Kasumi-1 (cell line): ENCODE data around the gene ZNF276.
"Not testable (repeated sequence)": the region's sequence is repeated elsewhere in the genome, so short reads cannot be mapped to it uniquely, and the experiment has no call there.

Experiments
- DNase-seq, 2 experiments: peaks; one replicate each; lab custom pipeline; 2025; lab: John Stamatoyannopoulos, UW

ZNF276 gene

DNA sequence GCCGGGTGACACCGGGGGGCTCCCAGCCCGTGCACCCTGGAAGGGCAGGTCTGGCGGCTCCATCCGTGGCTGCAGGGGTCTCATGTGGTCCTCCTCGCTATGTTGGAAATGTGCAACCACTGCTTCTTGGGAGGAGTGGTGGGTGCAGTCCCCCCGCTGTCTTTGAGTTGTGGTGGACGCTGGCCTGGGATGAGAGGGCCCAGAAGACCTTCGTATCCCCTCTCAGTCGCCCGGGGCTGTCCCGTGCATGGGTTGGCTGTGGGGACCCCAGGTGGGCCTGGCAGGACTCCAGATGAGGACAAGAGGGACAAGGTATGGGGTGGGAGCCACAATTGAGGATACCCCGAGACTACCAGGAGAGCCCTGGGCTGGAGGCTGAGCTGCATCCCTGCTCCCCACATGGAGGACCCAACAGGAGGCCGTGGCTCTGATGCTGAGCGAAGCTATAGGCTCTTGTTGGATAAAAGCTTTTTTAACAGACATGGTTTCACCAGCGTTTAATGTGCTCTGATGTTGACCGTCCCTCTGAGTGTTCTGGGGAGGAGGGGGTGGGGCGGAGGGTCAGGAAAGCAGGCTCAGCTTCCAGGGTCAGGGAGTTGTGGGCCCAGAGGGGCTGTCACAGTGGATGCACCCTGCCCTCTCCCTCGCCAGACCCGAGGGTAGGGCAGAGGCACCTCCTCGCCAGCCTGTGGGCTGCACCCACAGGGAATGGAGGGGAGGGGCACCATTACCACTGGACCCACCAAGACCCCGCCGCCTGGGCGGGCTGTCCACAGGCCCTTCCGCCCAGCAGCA is 25.3 kb upstream of the ZNF276 start:
- no peak for DNase-seq

DNA sequence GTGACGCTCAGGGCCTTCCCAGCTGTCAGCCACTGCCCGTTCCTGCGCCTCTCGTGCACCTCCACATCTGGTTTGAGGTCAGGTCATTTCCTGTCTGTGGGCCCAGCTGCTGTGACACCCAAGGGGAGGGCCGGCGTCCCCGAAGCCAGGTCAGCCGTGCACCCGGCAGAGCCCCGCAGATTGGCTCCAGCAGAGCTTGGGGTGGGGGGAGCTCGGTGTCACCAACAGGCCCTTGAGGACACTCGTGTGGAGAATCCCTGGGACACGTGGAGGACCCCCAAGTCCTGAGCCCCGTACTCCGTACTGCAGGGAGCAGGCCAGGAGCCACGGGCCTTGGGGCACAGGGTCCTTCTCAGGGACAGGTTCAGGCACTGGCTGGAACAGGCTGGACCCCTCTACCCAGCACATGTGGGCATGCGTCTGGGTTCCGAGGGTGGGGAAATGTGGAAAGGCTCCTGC is 24.6 kb upstream of the ZNF276 start:
- no peak for DNase-seq

DNA sequence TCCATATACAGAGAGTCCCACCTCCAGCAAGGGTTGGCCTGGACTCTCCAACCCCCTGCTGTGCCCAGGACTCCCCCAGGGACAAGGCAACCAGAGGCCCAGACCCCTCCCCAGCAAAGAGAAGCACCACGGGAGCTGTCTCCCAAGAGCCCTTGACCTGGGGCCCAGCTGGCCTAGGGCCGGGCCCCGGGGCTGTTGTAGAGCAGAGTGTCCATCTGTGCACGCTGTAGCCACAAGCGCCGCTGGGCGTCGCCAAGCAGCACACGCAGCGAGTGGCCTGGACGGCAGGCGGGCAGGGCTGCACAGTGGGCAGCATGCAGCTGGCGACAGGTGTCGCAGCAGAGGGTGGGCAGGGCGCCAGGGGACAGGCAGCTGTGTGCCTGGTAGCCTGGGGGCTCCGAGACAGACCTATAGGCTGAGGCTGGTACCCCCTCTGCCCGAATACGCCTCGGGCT is 24.1 kb upstream of the ZNF276 start:
- no peak for DNase-seq

DNA sequence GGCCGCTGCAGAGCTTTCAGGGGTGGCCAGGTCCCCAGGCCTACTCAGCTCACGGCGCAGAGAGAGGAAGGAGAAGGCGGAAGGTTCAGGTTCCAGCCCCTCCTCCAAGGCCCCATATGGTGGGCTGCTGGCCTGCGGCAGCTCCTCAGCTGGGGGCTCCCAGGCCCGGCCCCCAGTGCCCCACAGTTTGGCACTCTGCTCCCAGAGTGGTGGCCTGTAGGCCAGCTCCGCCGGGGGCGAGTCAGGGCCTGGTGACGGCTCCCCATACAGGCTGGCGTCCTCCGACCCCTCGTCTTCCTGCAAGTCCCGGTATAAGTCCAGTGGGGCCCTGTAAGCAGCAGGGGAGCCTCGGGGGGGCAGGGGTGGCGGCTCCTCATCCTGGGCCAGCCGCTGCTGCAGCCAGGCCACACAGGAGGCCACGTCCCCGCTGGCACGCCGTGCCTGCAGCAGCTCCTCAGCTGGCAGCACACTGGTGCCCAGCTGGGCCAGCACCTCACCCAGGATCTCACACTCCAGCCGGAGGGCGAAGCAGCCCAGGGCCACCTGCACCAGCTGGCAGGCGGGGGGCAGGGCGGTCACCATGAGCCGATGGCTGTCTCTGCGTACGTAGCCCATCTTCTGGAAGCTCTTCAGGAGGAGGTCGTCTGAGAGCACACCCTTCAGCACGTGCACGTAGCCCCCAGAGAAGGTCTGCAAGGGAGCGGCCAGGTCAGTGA is 23.6 kb upstream of the ZNF276 start:
- DNase-seq: no peak

DNA sequence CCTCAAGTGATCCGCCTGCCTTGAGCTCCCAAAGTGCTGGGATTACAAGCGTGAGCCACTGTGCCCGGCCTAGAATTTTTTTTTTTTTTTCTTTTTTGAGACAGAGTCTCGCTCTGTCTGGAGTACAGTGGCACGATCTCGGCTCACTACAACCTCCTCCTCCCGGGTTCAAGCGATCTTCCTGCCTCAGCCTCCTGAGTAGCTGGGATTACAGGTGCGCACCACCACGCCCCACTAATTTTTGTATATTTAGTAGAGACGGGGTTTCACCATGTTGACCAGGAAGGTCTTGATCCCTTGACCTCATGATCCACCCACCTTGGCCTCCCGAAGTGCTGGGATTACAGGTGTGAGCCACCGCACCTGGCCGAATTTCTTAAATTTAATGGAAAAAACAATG is 22.6 kb upstream of the ZNF276 start:
- not testable (repeated sequence) for DNase-seq

DNA sequence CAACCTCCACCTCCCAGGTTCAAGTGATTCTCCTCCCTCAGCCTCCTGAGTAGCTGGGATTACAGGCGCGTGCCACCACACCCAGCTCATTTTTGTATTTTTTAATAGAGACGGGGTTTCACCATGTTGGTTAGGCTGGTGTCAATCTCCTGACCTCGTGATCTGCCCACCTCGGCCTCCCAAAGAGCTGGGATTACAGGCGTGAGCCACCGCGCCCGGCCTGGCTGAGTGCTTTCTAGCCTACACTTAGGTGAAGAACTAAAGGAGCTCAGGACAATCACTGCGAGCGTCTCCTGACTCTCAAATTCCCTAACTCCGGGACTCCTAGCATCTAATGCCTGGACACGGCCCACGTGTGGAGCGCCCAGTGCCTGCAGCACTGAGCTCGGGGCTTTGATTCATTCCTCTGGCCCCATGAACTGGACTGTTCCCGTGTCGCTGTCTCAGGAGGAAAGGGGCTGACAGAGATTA is 21.7 kb upstream of the ZNF276 start:
- not testable (repeated sequence) for DNase-seq

DNA sequence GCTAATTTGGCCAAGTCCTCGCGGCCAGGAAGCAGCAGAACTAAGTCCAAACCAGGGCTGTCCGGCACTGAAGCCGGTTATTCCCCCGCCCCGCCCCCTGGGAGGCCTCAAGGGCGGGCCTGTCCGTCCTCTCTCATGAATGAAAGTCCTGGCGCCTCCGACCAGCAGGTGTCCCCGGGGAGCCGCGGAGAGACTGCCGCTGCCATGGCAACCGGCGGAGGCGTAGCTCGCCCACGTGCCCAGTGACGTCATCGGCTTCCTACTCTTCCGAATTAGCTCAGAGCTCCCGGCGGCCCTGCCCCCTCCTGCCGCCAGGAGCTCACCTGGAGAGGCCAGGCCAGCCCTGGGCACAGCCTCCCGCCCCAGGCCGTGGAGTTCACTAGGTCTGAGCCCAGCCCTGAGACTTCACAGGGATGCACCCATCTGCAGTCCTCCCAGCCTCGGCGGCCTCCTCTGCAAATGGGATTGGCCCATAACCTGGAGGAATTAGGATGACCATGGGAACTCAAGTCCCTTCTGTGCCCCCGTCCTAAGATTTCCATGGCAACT is 21.2 kb upstream of the ZNF276 start:
- DNase-seq: peak; percentile 94 to 95

DNA sequence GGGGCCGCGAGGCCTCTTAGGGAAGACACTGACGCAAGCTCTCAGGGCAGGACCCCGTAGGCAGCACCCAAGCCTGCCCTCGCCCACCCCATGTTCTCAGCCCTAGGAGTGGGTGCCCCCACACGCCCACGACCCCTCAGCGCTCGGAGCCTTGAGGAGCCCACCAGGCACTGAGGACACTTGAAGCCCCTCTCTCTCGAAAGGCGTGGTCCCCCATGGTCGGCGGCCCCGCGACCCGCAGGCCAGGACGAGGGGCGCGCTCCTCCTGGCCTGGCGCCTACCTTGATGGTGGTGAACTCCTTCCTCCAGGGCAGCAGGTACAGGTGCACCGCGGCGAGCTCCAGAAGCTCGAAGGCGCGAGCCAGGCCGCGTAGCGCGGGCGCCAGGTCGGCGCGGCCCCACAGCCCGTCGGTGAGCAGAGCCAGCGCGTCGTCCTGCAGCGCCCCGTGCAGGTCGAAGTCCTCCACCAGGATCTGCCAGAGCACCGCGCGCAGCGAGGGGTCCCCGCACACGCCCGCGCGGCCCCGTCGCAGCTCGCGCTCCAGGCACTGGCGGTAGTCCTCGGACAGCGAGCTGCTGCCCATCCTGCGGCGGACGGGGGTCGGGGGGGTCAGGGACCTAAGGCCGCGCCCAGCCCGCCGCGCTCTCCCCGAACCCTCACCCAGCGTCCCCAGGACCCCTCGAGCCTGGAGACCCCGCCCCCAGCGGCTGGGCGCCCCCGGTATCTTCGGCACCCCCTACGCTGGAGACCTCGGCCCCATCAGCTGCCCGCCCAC is 20.5 kb upstream of the ZNF276 start:
- peak in 1 of 2 experiments; percentile 12 for DNase-seq

DNA sequence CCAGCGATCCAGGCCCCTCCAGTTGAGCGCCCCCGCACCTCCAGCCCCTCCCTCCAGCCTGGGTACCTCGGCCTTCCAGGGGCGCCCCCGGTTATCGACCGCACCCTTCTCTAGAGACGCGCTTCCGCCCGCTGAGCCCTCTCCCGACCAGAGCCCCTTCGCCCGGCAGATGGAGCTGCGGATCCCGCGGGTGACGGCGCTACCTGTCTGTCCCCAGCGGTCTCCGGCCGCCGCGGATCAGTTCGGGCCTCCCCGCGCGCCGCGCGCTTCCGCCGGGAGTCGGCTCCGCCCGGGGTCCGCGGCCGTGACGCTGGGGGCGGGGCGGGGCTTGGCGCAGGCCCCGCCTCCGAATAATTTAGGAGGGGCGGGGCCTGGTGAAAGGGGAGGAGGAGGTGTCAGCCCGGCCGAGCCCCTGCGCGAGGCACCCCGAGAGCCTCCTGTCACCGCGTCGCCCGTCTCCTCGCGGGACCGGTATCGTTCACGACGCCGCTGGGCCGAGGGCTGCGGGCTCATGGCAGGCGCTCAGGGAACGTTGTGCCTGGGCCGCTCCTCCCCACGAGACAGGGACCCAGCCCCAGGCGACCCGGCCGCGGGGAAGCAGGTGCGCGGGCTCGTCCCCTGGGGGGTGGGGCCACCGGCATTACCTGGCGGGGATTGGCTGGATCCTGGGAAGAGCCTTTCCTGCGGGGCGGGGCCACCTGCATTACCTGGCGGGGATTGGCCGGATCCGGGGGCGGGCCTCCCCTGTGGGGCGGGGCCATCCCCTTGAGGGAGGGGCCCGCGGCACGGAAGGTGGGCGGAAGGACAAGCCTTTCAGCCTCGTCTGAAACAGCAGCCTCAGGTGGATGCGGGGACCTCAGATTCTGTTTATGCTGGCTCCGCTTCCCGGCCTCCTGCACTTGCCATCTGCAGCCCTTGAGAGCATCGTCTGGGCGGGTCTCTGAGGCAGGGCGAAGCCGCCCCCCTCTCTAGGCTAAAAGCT is 19.6 kb upstream of the ZNF276 start, which contains the start of gene SPATA2L:
Gene SPATA2L, minus strand, starts transcription at position 281 of the 982 bp plus-strand sequence. CDS start 473 bp downstream, outside the sequence.
- DNase-seq: peak; percentile 92 to 93

DNA sequence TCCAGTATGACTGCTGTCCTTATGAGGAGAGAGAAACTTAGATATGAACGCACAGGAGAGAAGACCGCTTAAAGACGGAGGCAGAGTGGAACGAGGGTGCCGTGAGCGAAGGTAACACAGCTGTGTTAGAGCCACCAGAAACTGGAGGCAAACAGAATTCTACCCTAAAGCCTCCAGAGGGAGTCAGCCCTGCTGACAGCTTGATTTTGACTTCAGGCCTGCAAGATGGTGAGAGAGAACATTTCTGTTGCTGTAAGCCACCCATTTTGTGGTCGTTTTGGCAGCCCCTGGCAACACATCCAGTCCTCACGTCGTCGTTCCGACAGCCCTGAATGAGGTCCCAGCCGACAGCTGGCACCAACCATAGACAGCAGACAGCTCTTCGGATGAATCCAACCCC is 17.1 kb upstream of the ZNF276 start:
- no peak for DNase-seq

DNA sequence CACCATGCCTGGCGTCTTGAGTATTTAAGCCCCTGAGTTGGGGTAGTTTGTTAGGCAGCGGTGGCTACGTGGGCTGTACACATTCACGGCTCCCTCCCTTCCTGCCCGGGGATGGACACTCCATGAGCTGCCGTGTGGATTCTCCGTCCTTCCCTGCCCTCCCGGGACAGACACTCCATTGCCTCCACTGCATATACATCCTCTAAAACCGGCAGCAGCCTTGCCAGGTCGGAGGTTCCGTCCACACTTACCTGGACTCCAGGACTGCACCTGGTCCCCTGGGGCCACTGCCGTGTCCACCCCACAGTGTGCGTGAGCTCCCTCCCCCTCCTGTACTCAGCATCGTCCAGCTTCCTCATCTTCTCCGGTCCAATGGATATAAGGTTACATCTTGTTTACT is 16.3 kb upstream of the ZNF276 start:
- DNase-seq: no peak

DNA sequence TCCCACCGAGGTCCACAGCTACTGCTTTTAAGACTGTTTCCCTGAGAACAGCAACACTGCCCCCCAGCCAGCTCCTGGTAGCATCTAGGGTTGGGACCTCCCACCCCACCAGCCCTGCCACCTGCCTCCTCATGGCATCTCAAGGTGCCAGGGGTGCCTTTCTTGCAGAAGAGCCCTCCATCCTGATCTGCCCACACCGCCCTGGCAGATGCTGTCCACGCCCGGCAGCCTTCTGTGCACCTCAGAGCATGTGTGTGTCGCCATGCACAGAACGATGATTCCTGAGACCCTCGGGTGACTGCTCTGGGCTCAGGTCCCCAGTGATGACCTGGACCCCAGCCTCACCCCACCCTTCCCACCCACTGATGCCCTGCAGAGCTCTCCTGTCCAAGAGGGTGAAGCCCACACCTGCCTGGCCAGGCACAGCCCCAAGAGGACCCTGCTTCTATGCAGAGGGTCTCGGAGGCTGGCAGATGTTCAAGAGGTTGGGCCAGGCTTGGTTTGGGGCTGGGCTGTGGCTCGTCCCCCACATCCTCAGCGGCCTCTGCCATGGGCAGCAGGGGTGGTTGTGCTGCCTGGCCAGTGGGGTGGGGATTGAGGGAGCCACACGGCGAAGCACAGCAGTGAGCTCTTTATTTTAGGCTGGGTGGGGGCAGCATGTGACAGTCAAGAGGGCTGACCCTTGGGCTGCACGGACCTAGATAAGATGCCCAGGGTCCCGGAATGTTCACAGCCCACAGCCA is 14.6 kb upstream of the ZNF276 start:
- DNase-seq: no peak

DNA sequence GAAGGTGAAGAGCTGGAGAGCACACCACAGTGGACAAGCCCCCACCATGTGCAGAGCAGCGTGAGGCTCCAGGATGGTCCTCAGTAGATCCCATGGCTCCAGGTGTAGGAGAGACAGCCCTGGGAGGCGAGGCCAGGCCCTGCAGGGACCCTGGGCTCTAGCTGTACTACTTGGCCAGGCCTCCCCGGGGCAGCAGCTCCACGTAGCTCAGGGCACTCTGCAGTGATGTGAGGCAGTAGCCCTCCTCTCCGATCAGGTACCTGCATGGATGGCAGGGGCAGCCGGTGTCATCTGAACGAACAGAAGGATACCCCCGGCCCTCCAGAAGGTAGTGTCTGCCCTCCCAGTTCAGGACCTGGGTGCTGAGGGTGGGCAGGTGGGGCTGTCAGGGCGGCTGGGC is 13.6 kb upstream of the ZNF276 start:
- DNase-seq: no peak

DNA sequence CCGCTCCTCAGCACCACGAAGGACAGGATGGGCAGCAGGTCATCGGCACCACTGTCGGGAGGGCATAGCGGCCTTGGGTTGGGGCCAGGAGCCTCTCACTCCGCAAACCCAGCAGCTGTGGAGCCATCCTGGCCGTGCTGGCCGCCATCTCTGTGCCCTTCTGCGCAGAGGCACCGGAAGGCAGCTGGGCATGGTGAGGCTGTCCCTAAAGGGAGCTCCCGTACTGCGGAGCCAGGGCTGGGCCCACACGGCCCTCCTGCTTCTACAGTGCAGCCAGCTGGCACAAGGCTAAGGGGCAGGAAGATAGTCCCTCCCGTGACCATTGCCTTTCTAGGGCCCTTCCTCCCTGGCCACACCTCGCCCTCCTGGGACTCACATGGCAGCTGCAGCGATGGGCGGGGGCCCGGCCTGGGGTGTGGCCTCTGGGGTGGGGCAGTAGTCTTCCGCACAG is 12.8 kb upstream of the ZNF276 start:
- no peak for DNase-seq

DNA sequence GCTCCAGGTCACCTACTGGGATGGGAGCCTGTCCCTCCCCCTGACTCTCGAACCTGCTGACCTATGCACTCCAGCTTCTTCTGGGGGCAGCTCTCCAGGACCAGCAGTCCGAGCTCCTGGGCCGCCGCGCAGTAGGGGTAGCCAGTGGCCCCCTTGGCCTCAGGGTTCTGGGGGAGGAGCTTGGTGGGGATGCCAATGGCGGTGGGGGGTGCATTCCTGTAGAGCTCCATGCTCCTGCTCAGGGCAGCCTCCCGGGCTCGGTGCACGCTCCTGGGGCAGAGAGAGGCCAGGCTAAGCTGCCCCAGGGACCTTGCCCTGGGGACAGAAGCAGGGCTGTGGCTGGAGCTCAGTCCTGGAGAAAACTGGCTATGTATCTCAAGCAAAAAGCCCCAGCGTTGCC is 12.2 kb upstream of the ZNF276 start:
- no peak for DNase-seq

DNA sequence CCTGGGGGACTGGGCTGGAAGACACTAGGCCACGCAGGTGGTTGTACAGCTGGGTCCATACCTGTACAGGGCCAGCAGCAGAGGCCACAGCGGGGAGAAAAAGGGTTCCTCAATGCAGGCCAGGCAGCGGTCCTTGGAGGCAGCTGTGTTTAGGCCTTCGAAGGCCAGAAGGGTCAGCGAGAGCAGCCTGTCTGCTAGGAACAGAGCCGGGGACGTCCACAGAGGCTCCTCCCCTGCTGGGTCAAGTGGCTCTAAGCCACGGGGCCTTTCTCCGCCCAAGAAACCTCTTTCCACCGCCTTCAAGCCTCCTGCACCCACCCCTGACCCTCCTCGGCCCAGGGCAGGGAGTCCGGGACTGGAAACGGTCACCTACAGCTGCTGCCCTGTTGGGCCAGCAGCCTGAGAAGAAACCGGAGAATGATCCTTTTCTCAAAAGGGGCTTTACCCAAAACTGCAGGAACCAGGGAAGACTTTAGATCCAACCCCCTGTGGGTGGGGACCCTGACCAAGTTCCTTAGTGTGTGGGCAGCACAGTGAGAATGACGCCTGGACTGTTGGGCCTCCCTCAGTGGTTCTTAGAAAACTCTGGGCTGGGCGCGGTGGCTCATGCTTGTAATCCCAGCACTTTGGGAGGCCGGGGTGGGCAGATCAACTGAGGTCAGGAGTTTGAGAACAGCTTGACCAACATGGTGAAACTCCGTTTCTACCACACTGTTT is 11.5 kb upstream of the ZNF276 start:
- DNase-seq: no peak

DNA sequence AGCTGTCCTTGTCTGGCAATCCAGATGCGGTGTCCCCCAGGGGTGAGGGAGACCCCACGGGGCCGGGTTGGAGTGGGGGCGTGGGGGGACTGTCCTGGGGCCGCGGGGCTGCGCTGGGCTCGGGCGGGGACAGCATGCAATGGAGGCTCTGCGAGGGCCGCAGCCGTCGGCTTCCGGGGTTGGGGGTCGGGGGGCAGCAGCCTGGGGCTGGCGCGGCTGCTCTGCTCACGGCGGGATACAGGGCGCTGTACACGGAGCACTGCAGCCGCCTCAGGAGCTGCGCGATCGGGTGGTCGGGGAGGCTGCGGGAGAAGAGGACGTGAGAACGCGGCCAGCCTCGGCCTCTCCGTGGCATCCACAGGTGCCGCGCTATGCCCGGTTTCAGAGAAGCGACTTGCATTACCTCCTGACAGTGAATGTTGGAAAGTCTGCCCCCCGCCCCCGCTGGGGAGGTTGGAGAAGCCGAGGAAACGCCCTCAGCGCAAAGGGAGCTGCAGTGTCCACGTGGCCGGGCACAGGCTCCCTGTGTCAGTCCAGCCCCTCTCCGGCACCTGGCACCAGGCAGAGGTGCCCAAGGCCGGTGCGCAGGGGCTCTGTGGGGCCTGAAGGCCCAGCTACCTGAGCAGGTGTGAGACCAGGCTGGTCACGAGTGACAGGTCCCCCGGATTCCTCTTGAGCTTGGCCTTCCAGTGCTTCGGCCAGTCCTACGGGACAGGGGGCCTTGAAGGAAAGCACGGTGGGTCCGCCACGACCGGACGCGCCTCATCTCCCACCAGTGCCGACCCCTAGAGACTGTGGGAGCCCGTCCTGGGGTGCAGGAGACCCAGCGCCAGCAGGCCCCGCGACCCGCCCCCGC is 10.4 kb upstream of the ZNF276 start:
- DNase-seq: no peak

DNA sequence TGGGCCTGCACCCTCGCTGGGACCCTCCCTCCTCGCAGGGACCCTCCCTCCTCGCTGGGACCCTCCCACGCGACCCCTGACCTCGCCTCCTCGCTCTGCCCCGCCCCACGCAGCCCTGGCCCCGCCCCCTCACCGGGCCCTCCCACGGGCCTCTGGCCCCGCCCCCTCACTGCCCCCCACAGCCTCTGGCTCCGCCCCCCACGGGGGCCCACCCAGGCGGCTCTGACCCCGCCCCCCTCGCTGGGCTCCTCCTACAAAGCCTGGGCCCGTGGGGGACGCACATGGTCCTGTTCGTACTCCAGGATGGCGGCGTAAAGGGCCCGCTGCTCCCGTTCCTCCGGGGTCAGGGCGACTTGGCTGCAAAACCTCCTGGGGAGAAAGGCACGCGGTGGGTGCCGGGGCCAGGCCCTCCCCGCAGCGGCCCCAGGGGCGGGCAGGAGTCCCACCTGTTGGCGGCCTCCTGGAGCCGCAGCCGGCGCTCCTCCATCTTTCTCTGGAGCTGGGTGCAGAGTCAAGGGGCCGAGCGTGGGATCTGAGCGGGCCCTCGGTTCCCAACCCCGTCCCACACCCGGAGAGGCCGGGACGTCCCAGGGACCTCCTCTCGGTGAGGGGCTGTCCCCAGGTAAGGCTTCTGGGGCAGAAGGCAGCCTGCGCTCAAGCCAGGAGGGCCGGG is 9.6 kb upstream of the ZNF276 start:
- peak; percentile 56 for DNase-seq
